Activated T-cell treated with anti-CD3 and anti-CD28 coated beads for 1 hour (primary cell): ENCODE measurements around the gene OR2AG1.
"Not testable (repeated sequence)": the region's sequence is repeated elsewhere in the genome, so short reads cannot be mapped to it uniquely, and the experiment has no call there.

Experiments
- DNase-seq: peaks from one replicate; pipeline ENCODE4 v3.0.0-alpha.2; 2020; ENCODE audit warnings: low read depth

Gene OR2AG1

GRCh38 chr11:6790546-6790945 is 7.7 kb downstream of the OR2AG1 start:
- no peak for DNase-seq

DNA sequence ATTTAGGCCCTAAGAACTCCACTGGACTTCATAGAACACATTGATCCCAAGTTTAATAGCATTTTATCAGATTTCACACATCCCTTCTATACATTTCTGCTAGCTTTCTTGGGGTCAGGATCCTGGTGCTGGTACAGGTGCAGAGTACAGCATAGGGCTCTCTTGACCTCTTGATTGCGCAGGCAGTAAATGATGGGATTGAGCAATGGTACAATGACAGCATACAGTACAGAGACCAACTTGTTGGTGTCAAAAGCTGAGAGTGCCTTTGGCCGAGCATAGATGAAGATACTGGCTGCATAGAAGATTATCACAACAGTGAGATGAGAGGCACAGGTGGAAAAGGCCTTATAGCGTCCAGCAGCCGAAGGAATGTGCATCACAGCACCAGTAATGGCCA is 11.8 kb downstream of the OR2AG1 start:
- no peak for DNase-seq

DNA sequence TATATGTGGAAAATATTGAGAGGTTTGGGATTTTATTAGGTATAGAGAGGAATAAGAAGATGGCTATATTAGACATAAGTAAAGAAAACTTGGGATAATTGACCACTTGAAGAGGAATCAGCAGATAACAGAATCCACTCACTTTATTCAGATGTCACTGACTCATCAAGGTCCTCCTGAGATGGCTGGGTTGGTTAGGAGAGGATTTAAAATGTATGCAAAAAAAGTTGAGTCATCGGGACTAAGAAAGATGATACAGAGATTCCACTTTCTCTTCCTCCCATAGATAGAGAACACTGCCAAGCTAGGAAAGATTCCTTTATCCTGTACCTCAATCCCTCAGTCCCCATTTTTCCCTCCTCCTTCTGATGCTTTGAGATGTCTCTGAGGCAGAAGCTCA is 16.6 kb downstream of the OR2AG1 start, which contains the start of gene OR6A2:
Gene OR6A2 (minus strand): TSS at position 288 of the 400 bp plus-strand sequence. CDS start 3,981 bp downstream, outside the sequence.
- DNase-seq: no peak

- DNase-seq: not testable (repeated sequence)
Measured at GRCh38 chr11:6801075-6801474, 18.3 kb downstream of the OR2AG1 start.

DNA sequence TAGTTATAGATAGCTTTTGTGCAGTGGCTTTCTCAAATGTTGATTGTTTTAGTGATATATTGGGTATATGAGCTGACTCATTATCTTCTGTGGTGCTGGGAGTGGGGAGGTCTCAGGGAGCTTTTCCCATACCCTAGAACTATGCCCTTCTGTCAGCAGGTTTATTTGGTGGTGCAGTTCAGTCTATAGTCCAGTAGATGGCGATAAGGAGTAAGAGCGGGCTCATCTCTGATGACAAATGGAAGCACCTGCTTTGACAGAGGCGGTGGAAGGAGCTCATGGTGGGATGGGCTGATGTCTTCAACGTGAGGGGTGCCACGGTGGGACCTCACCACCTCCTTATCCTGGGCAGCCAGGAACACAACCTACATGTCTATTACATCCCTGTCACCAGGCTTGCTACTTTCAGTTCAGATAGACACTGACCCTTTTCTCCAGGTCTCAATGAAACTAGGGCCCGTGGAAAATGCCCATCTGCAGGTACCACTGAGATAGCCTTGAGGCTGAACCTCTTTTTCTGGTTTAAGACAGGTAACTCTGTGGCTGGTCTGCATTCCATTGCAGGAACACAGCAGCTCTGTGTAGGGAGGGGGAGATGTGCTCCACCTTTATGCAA is 29.7 kb downstream of the OR2AG1 start:
- DNase-seq: no peak

GRCh38 chr11:6813656-6814055 is 30.8 kb downstream of the OR2AG1 start:
- no peak for DNase-seq

GRCh38 chr11:6817694-6818093 is 34.9 kb downstream of the OR2AG1 start:
- no peak for DNase-seq

- DNase-seq: no peak
Measured at GRCh38 chr11:6818967-6819366, 36.1 kb downstream of the OR2AG1 start.

DNA sequence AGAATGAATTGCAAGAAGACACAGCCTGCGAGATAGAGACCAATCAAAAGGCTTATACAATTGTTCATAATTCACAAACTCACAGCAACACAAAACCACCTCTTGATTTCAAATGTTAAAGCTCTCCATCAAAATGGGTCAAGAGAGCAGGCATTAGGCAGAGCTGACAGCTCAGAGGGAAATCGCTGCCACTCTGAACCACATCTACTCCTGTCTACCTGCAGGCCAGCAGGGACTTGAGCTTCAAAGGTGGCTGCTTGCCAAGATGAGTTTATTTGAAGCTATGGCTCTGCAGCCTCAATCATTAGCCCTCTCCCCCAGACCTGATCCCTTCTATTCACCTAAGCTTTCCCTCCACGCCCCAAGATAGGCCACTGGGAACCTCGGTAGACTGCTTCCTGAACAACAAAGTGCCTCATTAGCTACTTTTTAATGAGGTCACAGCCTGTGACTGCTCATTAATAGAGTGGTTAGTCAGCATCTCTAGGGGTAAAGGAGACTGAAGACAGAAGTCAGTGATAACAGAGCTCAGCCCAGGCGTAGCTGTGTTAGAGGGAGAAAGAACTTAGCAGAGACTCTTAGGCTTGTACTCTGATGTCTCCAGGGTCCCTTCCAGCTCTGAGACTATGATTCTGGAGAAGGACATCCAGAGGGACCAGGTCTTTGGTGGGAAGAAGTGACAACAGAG is 41.5 kb downstream of the OR2AG1 start:
- no peak for DNase-seq

- DNase-seq: no peak
Measured at GRCh38 chr11:6825231-6825744, 42.5 kb downstream of the OR2AG1 start.

DNA sequence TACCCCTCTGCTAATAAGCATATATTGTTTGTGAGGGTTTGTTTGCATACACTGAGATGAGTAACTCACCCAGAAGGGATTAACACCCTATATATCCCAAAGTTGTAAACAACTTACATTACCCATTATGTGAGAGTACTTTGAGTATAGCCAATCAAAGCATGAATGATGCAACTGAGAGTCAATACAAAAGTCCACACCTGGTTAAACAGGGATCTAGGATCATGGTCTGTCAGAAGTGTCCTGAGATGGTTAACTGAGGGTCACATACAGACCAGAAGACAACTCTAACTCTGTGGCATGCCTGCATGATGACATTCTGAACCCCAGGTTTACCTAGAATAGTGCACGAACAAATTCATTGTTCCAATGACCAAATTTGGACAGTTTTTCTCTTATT is 45.3 kb downstream of the OR2AG1 start:
- DNase-seq: no peak

DNA sequence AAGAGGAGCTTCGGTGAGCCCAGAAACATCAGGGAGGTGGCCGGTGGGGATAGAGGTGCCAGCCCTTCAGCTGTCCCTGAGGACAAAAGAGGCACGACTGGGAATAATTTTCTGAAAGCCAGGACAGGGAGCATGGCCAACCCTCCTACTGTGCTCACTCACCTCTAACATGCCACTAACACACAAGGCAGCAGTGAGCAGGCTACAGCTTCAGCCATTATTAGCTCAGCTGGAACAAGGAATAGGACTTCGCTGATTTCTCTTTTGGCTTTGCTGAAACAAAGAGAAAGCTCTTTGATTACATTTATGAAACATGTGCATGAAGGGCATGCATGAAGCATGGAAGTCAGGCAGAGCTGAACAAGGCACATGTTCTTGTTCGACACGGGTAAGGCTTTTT is 50.5 kb downstream of the OR2AG1 start:
- no peak for DNase-seq

GRCh38 chr11:6834021-6834420 is 51.2 kb downstream of the OR2AG1 start:
- DNase-seq: no peak
